ENCODE results near the gene ZNF444. TPM values are rescaled to one million over a fixed set of nuclear protein-coding genes. Genes with fewer than 3 reads are reported as not detected.

Gene ZNF444
- total RNA-seq, 1 experiment from 2014 or later: 84.0 TPM

DNA sequence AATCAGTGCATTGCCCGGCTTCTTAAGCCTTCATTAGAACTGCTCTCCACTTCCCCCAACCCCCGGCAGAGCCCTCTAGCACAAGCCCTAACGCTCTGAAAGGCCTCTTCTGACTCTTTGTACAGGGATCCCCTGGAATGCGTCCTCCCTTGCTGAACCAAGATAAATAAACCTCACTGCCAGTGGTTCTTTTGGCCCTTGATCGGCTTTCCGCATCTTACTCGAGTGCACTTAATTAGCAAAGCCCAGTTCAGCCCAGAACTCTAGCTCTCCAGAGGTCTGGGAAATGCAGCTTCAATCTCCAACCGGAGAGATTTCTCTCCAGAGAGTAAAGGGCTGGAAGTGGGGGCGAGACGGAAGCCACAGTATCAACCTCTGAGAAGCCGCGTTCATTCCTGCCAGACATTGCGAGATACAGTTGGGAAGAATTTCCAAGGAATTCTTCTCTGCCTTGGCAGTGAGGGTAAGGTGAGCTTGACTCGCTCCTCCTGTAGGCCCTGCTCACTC lies 8.7 kb upstream of the ZNF444 start:
- ATAC-seq (no peak), DNase-seq (ENCODE audit: low spot score) (no peak)
- ChIA-PET POLR2A (interaction anchor here (0.7 kb wide), 1 partner anchor 438 kb away, joined by 4 read pairs; no protein-coding TSS in a partner anchor), CTCF (interaction anchor here (0.6 to 1.4 kb wide), 5 partner anchors 23 to 177 kb away, joined by 3 to 5 read pairs (median 5); no protein-coding TSS in a partner anchor)
- no peaks in the 10 kb centered on the region for H3K9me3 Mint-ChIP-seq
- H3K4me3 Mint-ChIP-seq: no peak overlapping the region
- H3K4me1 Mint-ChIP-seq: peaks cover 28% of the 10 kb centered on the region
- TF ChIP-seq, protein P1, sequence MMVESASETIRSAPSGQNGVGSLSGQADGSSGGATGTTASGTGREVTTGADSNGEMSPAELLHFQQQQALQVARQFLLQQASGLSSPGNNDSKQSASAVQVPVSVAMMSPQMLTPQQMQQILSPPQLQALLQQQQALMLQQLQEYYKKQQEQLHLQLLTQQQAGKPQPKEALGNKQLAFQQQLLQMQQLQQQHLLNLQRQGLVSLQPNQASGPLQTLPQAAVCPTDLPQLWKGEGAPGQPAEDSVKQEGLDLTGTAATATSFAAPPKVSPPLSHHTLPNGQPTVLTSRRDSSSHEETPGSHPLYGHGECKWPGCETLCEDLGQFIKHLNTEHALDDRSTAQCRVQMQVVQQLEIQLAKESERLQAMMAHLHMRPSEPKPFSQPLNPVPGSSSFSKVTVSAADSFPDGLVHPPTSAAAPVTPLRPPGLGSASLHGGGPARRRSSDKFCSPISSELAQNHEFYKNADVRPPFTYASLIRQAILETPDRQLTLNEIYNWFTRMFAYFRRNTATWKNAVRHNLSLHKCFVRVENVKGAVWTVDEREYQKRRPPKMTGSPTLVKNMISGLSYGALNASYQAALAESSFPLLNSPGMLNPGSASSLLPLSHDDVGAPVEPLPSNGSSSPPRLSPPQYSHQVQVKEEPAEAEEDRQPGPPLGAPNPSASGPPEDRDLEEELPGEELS (CRISPR knock-in tag; IDR thresholded peaks at IDR 0.05): no peak
- TF ChIP-seq, protein P2, sequence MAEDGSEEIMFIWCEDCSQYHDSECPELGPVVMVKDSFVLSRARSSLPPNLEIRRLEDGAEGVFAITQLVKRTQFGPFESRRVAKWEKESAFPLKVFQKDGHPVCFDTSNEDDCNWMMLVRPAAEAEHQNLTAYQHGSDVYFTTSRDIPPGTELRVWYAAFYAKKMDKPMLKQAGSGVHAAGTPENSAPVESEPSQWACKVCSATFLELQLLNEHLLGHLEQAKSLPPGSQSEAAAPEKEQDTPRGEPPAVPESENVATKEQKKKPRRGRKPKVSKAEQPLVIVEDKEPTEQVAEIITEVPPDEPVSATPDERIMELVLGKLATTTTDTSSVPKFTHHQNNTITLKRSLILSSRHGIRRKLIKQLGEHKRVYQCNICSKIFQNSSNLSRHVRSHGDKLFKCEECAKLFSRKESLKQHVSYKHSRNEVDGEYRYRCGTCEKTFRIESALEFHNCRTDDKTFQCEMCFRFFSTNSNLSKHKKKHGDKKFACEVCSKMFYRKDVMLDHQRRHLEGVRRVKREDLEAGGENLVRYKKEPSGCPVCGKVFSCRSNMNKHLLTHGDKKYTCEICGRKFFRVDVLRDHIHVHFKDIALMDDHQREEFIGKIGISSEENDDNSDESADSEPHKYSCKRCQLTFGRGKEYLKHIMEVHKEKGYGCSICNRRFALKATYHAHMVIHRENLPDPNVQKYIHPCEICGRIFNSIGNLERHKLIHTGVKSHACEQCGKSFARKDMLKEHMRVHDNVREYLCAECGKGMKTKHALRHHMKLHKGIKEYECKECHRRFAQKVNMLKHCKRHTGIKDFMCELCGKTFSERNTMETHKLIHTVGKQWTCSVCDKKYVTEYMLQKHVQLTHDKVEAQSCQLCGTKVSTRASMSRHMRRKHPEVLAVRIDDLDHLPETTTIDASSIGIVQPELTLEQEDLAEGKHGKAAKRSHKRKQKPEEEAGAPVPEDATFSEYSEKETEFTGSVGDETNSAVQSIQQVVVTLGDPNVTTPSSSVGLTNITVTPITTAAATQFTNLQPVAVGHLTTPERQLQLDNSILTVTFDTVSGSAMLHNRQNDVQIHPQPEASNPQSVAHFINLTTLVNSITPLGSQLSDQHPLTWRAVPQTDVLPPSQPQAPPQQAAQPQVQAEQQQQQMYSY (CRISPR knock-in tag; IDR thresholded peaks at IDR 0.05): no peak
- TF ChIP-seq FOXK1 (CRISPR knock-in tag; IDR thresholded peaks at IDR 0.05) (no peak), MYBL2 (CRISPR knock-in tag; IDR thresholded peaks at IDR 0.05) (no peak), EMX1 (CRISPR knock-in tag; IDR thresholded peaks at IDR 0.05) (no peak)
- TF ChIP-seq, protein P3, sequence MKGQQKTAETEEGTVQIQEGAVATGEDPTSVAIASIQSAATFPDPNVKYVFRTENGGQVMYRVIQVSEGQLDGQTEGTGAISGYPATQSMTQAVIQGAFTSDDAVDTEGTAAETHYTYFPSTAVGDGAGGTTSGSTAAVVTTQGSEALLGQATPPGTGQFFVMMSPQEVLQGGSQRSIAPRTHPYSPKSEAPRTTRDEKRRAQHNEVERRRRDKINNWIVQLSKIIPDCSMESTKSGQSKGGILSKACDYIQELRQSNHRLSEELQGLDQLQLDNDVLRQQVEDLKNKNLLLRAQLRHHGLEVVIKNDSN (CRISPR knock-in tag; IDR thresholded peaks at IDR 0.05): no peak
- TF ChIP-seq, protein P4, sequence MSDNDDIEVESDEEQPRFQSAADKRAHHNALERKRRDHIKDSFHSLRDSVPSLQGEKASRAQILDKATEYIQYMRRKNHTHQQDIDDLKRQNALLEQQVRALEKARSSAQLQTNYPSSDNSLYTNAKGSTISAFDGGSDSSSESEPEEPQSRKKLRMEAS (CRISPR knock-in tag; IDR thresholded peaks at IDR 0.05): no peak
- no peaks in the 10 kb centered on the region for H3K36me3 Mint-ChIP-seq
- no peak overlapping the region; the same call in 1 of the 2 replicates for H3K27ac Mint-ChIP-seq
- H3K27me3 Mint-ChIP-seq (ENCODE audit: low read depth): no peaks in the 10 kb centered on the region

DNA sequence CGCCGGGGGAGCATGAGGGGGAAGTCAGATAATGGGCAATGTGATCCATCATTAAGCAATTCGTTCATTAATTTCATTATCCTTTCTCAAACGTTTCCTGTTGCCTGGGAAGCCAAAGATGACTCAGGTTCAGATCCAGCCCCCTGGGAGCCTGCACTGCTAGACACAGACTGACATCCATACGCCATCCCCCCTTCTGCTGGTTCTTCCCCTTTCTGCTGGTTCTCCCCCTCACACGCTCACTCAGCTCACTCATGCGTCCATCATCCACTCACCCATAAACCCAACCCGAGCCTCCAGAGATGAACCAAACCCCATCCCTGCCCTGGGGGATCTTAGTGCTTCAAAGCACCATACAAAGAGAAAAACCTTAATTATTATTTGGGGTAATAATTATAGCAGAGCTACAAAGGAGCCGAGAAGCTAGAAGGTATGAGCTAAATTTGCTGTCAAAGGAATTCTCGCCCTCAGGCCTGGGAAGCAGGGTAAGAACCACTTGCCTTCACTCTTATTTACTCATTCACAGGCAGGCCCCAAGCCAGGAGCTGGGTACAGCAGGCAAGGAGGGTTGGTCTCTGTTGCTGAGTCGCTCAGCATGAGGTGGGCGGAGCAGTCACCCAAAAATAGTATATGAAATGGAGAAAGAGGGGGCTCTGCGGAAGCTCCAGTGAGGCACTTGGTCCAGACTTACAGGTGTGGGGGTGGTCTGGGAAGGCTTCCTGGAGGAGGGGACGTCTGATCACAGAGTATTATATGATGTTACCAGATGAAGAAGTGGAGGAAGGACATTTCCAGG lies 7.0 kb upstream of the ZNF444 start:
- Mint-ChIP-seq H3K36me3 (no peaks in the 10 kb centered on the region), H3K4me1 (peaks cover 32% of the 10 kb centered on the region), H3K27me3 (ENCODE audit: low read depth) (no peaks in the 10 kb centered on the region), H3K9me3 (no peaks in the 10 kb centered on the region), H3K4me3 (no peak overlapping the region), H3K27ac (no peak overlapping the region)
- ChIA-PET POLR2A (no interaction called here), CTCF (interaction anchor here (0.9 to 1.7 kb wide), 4 partner anchors 13 to 57 kb away, joined by 3 to 9 read pairs (median 3); partner anchors contain the start of gene ZNF787)
- DNase-seq (ENCODE audit: low spot score) (no peak), ATAC-seq (no peak)
- TF ChIP-seq GABPB1 (CRISPR knock-in tag; IDR thresholded peaks at IDR 0.05) (no peak), SMAD3 (CRISPR knock-in tag; IDR thresholded peaks at IDR 0.05; ENCODE audit: borderline replicate concordance) (no peak), ZNF263 (CRISPR knock-in tag; IDR thresholded peaks at IDR 0.05; ENCODE audit: low read depth) (no peak), FOXP1 (CRISPR knock-in tag; IDR thresholded peaks at IDR 0.05; ENCODE audit: borderline replicate concordance) (no peak), IRF2 (CRISPR knock-in tag; IDR thresholded peaks at IDR 0.05; ENCODE audit: borderline replicate concordance, low read depth) (no peak), KAT7 (CRISPR knock-in tag; IDR thresholded peaks at IDR 0.05; ENCODE audit: borderline replicate concordance) (no peak), RORB (CRISPR knock-in tag; IDR thresholded peaks at IDR 0.05) (no peak)
- TF ChIP-seq, protein P5, sequence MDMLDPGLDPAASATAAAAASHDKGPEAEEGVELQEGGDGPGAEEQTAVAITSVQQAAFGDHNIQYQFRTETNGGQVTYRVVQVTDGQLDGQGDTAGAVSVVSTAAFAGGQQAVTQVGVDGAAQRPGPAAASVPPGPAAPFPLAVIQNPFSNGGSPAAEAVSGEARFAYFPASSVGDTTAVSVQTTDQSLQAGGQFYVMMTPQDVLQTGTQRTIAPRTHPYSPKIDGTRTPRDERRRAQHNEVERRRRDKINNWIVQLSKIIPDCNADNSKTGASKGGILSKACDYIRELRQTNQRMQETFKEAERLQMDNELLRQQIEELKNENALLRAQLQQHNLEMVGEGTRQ (CRISPR knock-in tag; IDR thresholded peaks at IDR 0.05): no peak
- TF ChIP-seq, protein P6, sequence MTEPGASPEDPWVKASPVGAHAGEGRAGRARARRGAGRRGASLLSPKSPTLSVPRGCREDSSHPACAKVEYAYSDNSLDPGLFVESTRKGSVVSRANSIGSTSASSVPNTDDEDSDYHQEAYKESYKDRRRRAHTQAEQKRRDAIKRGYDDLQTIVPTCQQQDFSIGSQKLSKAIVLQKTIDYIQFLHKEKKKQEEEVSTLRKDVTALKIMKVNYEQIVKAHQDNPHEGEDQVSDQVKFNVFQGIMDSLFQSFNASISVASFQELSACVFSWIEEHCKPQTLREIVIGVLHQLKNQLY (CRISPR knock-in tag; IDR thresholded peaks at IDR 0.05): no peak
- TF ChIP-seq, protein P7, sequence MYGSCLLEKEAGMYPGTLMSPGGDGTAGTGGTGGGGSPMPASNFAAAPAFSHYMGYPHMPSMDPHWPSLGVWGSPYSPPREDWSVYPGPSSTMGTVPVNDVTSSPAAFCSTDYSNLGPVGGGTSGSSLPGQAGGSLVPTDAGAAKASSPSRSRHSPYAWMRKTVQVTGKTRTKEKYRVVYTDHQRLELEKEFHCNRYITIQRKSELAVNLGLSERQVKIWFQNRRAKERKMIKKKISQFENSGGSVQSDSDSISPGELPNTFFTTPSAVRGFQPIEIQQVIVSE (CRISPR knock-in tag; IDR thresholded peaks at IDR 0.05; ENCODE audit: borderline replicate concordance): no peak
- TF ChIP-seq, protein P8, sequence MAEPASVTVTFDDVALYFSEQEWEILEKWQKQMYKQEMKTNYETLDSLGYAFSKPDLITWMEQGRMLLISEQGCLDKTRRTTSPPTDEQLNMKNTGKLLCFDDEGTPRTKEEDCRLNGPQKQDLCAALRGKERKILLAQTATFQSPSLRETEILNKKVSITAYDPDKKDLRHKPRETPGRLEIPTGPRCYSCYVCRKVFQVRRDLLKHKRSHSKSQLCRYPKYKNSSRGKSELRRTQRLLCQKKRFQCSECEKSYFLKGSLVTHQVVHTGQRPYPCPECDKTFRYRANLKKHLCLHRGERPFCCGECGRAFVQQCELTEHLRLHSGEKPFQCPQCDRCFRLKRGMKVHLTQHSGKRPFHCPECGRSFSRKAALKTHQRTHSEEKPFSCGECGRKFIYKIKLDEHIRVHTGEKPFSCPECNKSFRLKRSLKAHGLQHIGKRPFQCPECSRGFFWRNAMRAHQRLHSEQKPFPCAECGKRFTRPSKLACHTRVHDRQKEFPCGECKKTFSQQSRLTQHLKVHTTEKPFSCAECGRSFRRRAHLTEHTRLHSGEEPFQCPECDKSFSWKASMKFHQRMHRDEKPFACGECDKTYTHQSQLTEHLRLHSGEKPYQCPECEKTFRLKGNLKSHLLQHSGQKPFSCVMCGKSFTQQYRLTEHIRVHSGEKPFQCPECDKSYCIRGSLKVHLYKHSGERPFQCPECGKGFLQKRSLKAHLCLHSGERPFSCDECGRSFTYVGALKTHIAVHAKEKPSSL (CRISPR knock-in tag; conservative IDR thresholded peaks at IDR 0.05): no peak
- TF ChIP-seq, protein P9, sequence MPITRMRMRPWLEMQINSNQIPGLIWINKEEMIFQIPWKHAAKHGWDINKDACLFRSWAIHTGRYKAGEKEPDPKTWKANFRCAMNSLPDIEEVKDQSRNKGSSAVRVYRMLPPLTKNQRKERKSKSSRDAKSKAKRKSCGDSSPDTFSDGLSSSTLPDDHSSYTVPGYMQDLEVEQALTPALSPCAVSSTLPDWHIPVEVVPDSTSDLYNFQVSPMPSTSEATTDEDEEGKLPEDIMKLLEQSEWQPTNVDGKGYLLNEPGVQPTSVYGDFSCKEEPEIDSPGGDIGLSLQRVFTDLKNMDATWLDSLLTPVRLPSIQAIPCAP (CRISPR knock-in tag; IDR thresholded peaks at IDR 0.05): no peak
